ENCODE data around the gene SGTA. TPM values are rescaled to one million over a fixed set of nuclear protein-coding genes. Genes with fewer than 3 reads are reported as not detected.

SGTA gene
- total RNA-seq, 4 donors from 2014 or later, result 37.0 to 66.6 (median 47.5) TPM

DNA sequence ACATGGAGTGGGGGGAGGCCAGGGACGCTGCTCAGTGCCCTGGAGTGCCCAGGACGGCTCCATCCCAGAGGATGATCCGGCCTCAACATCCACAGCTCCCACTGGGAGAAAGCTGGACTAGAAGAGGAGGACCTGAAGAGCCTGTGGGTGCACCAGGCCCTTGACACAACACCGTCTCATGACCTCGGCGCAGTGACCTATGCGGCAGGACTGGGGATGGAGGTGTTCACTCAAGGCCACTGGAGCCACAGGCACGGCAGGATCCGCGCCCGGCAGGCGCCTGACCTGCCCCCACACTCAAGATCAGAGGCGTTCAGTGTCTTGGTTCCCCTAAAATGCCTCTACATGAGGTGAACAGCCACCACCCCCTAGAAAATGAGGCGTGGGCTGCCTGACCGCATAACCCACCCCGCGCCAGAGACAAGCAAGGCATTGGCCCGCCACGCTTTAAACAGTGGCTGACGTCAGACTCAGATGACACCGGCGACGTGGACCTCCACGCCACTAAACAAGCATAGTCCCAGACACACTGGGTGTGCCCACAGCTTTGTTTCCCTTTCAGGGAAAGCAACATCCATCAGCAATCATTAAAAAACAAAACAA lies 8.0 kb downstream of the SGTA start:
- in situ Hi-C loops (cut with MboI; ENCODE audit: low pct_ligation_motif_present in 1 of 4, low pct_unique_long_range_greater_than_20kb in 1 of 4, low sequenced_read_pairs in 3 of 4) (no loop called here), intact Hi-C loops (cut with DNase I; ENCODE audit: low total_unique reads) (no loop called here)
- DNase-seq, result no peak
- Histone ChIP-seq H3K36me3 (no peaks in the 10 kb centered on the region), H3K4me3 (no peak overlapping the region), H3K27me3 (no peaks in the 10 kb centered on the region), H3K9me3 (no peaks in the 10 kb centered on the region), H3K4me1 (peaks cover 0 to 25% (median 12%) of the 10 kb centered on the region in 4 donors), H3K27ac (peak overlapping the region; percentile 47 to 77 (median 66))
- WGBS, 2 donors (ENCODE audit: low coverage in 1 of 2), result 79% methylated on average over 18 of the region's 24 CpGs; no CpG with 5 or more reads in 1 of the 2 donors
- TF ChIP-seq EP300 (IDR thresholded peaks at IDR 0.05; ENCODE audit: low read depth), result no peak
- TF ChIP-seq, protein P1, sequence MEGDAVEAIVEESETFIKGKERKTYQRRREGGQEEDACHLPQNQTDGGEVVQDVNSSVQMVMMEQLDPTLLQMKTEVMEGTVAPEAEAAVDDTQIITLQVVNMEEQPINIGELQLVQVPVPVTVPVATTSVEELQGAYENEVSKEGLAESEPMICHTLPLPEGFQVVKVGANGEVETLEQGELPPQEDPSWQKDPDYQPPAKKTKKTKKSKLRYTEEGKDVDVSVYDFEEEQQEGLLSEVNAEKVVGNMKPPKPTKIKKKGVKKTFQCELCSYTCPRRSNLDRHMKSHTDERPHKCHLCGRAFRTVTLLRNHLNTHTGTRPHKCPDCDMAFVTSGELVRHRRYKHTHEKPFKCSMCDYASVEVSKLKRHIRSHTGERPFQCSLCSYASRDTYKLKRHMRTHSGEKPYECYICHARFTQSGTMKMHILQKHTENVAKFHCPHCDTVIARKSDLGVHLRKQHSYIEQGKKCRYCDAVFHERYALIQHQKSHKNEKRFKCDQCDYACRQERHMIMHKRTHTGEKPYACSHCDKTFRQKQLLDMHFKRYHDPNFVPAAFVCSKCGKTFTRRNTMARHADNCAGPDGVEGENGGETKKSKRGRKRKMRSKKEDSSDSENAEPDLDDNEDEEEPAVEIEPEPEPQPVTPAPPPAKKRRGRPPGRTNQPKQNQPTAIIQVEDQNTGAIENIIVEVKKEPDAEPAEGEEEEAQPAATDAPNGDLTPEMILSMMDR (IDR thresholded peaks at IDR 0.05), result no peak
- TF ChIP-seq POLR2A (IDR thresholded peaks at IDR 0.05), result no peak
- no peak for TF ChIP-seq POLR2AphosphoS5 (IDR thresholded peaks at IDR 0.05)

DNA sequence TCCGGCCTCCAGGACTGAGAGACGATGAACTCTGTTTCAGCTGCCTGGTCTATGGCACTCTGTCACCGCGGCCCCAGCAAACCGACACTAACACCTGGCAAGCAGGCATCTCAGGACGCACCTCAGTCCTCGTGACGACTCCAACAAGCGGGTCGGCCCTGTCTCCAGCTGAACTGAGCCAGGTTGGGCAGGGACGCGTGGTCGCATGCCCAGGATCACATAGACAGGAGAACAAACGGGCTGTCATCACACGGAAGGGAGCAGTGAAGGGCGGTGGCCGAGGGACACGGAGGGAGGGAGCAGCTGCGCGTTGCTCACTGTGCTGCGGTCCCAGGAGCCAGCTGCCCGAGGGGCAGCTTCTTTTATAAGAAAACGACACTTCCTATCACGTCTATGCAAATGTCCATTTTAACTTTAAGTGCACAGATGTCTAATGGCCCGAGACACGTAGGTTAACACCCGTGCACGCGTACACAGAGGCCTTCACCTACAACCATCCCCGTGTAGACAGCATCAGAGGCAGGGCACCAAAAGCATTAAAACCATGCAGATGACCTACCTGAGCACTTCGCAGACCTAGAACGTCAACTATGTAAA lies 8.9 kb downstream of the SGTA start:
- DNase-seq, result no peak
- Histone ChIP-seq H3K27ac (peak overlapping the region in 1 of 4 donors; percentile 77), H3K36me3 (no peaks in the 10 kb centered on the region), H3K4me1 (peaks cover 0 to 25% (median 12%) of the 10 kb centered on the region in 4 donors), H3K9me3 (no peaks in the 10 kb centered on the region), H3K4me3 (no peak overlapping the region), H3K27me3 (no peaks in the 10 kb centered on the region)
- in situ Hi-C loops (cut with MboI; ENCODE audit: low pct_ligation_motif_present in 1 of 4, low pct_unique_long_range_greater_than_20kb in 1 of 4, low sequenced_read_pairs in 3 of 4), result no loop called here
- TF ChIP-seq, protein P1 (IDR thresholded peaks at IDR 0.05), result no peak
- TF ChIP-seq EP300 (IDR thresholded peaks at IDR 0.05; ENCODE audit: low read depth) (no peak), POLR2A (IDR thresholded peaks at IDR 0.05) (no peak), POLR2AphosphoS5 (IDR thresholded peaks at IDR 0.05) (no peak)
- intact Hi-C loops (cut with DNase I; ENCODE audit: low total_unique reads), result no loop called here
- 92% methylated on average over 32 of the region's 32 CpGs; no CpG with 5 or more reads in 1 of the 2 donors for WGBS, 2 donors (ENCODE audit: low coverage in 1 of 2)

DNA sequence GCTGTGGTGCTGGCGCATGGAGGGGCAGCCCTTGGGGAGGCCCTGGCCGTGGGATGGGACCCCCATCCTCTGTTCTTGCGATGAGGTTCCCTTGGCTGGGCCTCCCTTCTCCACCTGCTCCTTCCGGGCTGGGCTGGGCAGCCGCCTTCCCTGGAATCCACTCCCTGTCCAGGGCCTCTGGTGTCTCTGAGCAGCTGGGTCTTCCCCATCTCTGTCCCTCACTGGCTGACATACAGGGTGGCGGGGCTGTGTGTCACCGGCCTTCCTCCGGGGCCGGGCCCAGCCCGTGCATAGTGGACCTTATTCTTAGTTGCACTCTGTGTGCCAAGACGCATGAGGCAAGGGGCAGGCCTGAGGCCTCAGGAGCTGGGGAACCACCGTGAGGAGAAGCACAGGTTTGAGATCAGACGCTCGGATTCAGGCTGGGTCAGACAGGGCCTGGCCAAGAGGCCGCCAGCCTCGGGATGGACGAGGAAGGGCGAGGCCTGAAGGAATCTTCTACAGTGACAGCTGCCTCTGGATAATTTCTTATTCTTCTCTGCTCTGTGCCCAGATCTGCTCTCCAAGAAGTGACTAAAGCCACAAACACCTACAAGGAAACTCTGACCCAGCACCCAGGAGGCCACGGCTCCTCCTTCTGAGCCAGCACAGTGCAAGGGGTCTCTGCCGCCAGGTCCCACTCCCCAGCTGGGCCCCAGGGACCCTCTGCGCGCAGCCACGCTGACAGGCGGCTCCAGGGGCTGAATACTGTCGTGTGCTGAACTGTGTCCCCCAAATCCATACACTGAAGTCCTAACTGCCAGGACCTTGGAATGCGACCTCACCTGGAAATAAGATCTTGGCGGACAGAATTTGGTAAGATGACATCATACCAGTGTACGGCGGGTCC lies 11.0 kb downstream of the SGTA start:
- H3K27me3 ChIP-seq, result no peaks in the 10 kb centered on the region
- intact Hi-C loops (cut with DNase I; ENCODE audit: low total_unique reads), result no loop called here
- H3K4me3 ChIP-seq, result no peak overlapping the region
- no peak for DNase-seq
- in situ Hi-C loops (cut with MboI; ENCODE audit: low pct_ligation_motif_present in 1 of 4, low pct_unique_long_range_greater_than_20kb in 1 of 4, low sequenced_read_pairs in 3 of 4), result no loop called here
- no peaks in the 10 kb centered on the region for H3K9me3 ChIP-seq
- peaks cover 0 to 25% (median 12%) of the 10 kb centered on the region in 4 donors for H3K4me1 ChIP-seq
- TF ChIP-seq EP300 (IDR thresholded peaks at IDR 0.05; ENCODE audit: low read depth) (no peak), POLR2AphosphoS5 (IDR thresholded peaks at IDR 0.05) (no peak), POLR2A (IDR thresholded peaks at IDR 0.05) (no peak)
- TF ChIP-seq, protein P1 (IDR thresholded peaks at IDR 0.05), result no peak
- H3K27ac ChIP-seq, result peak overlapping the region in 3 of 4 donors; percentile 25 to 74 (median 58)
- WGBS, 2 donors (ENCODE audit: low coverage in 1 of 2), result 82% methylated on average over 27 of the region's 29 CpGs; no CpG with 5 or more reads in 1 of the 2 donors
- peaks cover 0 to 5% (median 2%) of the 10 kb centered on the region in 4 donors for H3K36me3 ChIP-seq

Data from transverse colon (tissue), 4 donors.